ENCODE data around the gene PATL1. TPM values are rescaled to one million over a fixed set of nuclear protein-coding genes. Genes with fewer than 3 reads are reported as not detected.
"Not testable (repeated sequence)": the region's sequence is repeated elsewhere in the genome, so short reads cannot be mapped to it uniquely, and the experiment has no call there.

PATL1 gene
- total and polyA plus RNA-seq, 2 experiments from 2014 or later: 12.9 to 19.6 TPM

- peak in 1 of 2 experiments; percentile 30; a peak in 1 of 4 replicates for TF ChIP-seq CTCF (conservative IDR thresholded peaks at IDR 0.05; ENCODE audit: low read depth in 2 of 2)
- H3K9me3 Mint-ChIP-seq; H3K4me3 ChIP-seq; ATAC-seq; DNase-seq (ENCODE audit: low spot score); H3K9me2 ChIP-seq (ENCODE audit: insufficient read depth); H3K4me2 ChIP-seq; H2AFZ ChIP-seq; H3K36me3 ChIP-seq (ENCODE audit: insufficient read depth); H3K27me3 ChIP-seq (ENCODE audit: insufficient read depth); H3K27ac ChIP-seq (ENCODE audit: low read depth); H3K36me3 Mint-ChIP-seq (ENCODE audit: low read depth); H3K4me3 Mint-ChIP-seq; H3F3A ChIP-seq (replicated peaks; ENCODE audit: low read depth); H3K79me2 ChIP-seq (replicated peaks; ENCODE audit: insufficient read depth); H3K4me1 ChIP-seq (ENCODE audit: insufficient read depth); H3K27me3 Mint-ChIP-seq (ENCODE audit: insufficient read depth, low read depth, poor library complexity); H3K27ac Mint-ChIP-seq; H4K20me1 ChIP-seq (replicated peaks; ENCODE audit: insufficient read depth): not testable (repeated sequence)
- H3K4me1 Mint-ChIP-seq: peaks cover 15% of the 10 kb centered on the region; the same call in 2 of the 3 replicates
These were observed 41.9 kb downstream of the PATL1 start for GRCh38 chr11:59626969-59627368.

GRCh38 chr11:59625703-59626102 lies 43.1 kb downstream of the PATL1 start:
- no peaks in the 10 kb centered on the region for H3K79me2 ChIP-seq (replicated peaks; ENCODE audit: insufficient read depth)
- H3F3A ChIP-seq (replicated peaks; ENCODE audit: low read depth): no peaks in the 10 kb centered on the region
- no peak overlapping the region for H2AFZ ChIP-seq
- no peak overlapping the region for H3K4me3 Mint-ChIP-seq
- no peak for DNase-seq (ENCODE audit: low spot score)
- H3K27ac Mint-ChIP-seq: peak overlapping the region; percentile 8
- TF ChIP-seq POLR2AphosphoS5 (IDR thresholded peaks at IDR 0.05; ENCODE audit: low read depth) (no peak), ETS1 (IDR thresholded peaks at IDR 0.05) (no peak), ZNF331 (CRISPR knock-in tag; IDR thresholded peaks at IDR 0.05; ENCODE audit: low read depth) (no peak), CTCF (conservative IDR thresholded peaks at IDR 0.05; ENCODE audit: low read depth in 2 of 2) (no peak), JUNB (IDR thresholded peaks at IDR 0.05; ENCODE audit: unreplicated experiment) (no peak)
- peaks cover 2% of the 10 kb centered on the region for H3K27me3 Mint-ChIP-seq (ENCODE audit: insufficient read depth, low read depth, poor library complexity)
- no peaks in the 10 kb centered on the region for H3K9me2 ChIP-seq (ENCODE audit: insufficient read depth)
- H3K4me2 ChIP-seq: no peak overlapping the region
- H3K36me3 ChIP-seq (ENCODE audit: insufficient read depth): no peaks in the 10 kb centered on the region
- no peaks in the 10 kb centered on the region for H3K36me3 Mint-ChIP-seq (ENCODE audit: low read depth)
- no peaks in the 10 kb centered on the region for H3K4me1 ChIP-seq (ENCODE audit: insufficient read depth)
- H3K4me3 ChIP-seq: no peak overlapping the region
- H3K27me3 ChIP-seq (ENCODE audit: insufficient read depth): no peaks in the 10 kb centered on the region
- peak; percentile 55 for ATAC-seq
- peaks cover 15% of the 10 kb centered on the region; the same call in 2 of the 3 replicates for H3K4me1 Mint-ChIP-seq
- no peaks in the 10 kb centered on the region for H3K9me3 Mint-ChIP-seq
- no peak overlapping the region for H3K27ac ChIP-seq (ENCODE audit: low read depth)
- H4K20me1 ChIP-seq (replicated peaks; ENCODE audit: insufficient read depth): no peaks in the 10 kb centered on the region
